CD1c-positive myeloid dendritic cell (primary cell): ENCODE results near the gene OLFML2B.

ENCODE experiments used
- DNase-seq: peaks from one replicate; pipeline ENCODE4 v3.0.0-alpha.2; 2016; ENCODE audit errors: extremely low spot score

The OLFML2B gene

GRCh38 chr1:162007466-162007865 lies 16.2 kb downstream of the OLFML2B start:
- DNase-seq = no peak

- DNase-seq = no peak
Observed at GRCh38 chr1:162006081-162006480, 17.6 kb downstream of the OLFML2B start.

- DNase-seq = no peak
Observed at GRCh38 chr1:162004441-162004950, 19.2 kb downstream of the OLFML2B start.

GRCh38 chr1:162003830-162004215 lies 19.8 kb downstream of the OLFML2B start:
- peak; percentile 39 for DNase-seq

GRCh38 chr1:162003061-162003829 lies 20.4 kb downstream of the OLFML2B start:
- no peak for DNase-seq

- no peak for DNase-seq
Observed at GRCh38 chr1:162000053-162000420, 23.6 kb downstream of the OLFML2B start.

- peak; percentile 30 for DNase-seq
Observed at GRCh38 chr1:161999301-162000052, 24.2 kb downstream of the OLFML2B start.

- no peak for DNase-seq
Observed at GRCh38 chr1:161998811-161999210, 24.9 kb downstream of the OLFML2B start.

GRCh38 chr1:161997152-161997551 lies 26.5 kb downstream of the OLFML2B start:
- DNase-seq = no peak

GRCh38 chr1:161994175-161994668 lies 29.4 kb downstream of the OLFML2B start:
- DNase-seq = no peak

- DNase-seq = no peak
Observed at GRCh38 chr1:161993576-161993975, 30.1 kb downstream of the OLFML2B start.

- peak; percentile 76 for DNase-seq
Observed at GRCh38 chr1:161989786-161990185, 33.9 kb downstream of the OLFML2B start.

- no peak for DNase-seq
Observed at GRCh38 chr1:161989108-161989507, 34.6 kb downstream of the OLFML2B start.

- DNase-seq = peak; percentile 42
Observed at GRCh38 chr1:161988413-161988812, 35.3 kb downstream of the OLFML2B start.

- DNase-seq = no peak
Observed at GRCh38 chr1:161987872-161988271, 35.8 kb downstream of the OLFML2B start.

- DNase-seq = no peak
Observed at GRCh38 chr1:161987303-161987702, 36.4 kb downstream of the OLFML2B start.

- DNase-seq = no peak
Observed at GRCh38 chr1:161986328-161986727, 37.3 kb downstream of the OLFML2B start.

GRCh38 chr1:161985301-161985822 lies 38.3 kb downstream of the OLFML2B start:
- DNase-seq = no peak

- no peak for DNase-seq
Observed at GRCh38 chr1:161983725-161984124, 39.9 kb downstream of the OLFML2B start.

GRCh38 chr1:161982917-161983316 lies 40.8 kb downstream of the OLFML2B start:
- DNase-seq = no peak

GRCh38 chr1:161982507-161982895 lies 41.2 kb downstream of the OLFML2B start:
- no peak for DNase-seq

- DNase-seq = no peak
Observed at GRCh38 chr1:161981735-161982506, 41.7 kb downstream of the OLFML2B start.
